Fibroblast of mammary gland (primary cell): ENCODE measurements around the gene SPART.

Source experiments
- DNase-seq: peaks from one replicate; pipeline ENCODE4 v3.0.0-alpha.2; 2010; ENCODE audit warnings: low read depth
- H3K4me3 ChIP-seq: 2 replicates; pipeline ENCODE4 v1.5.1; 2011; ENCODE audit warnings: low read depth, mild to moderate bottlenecking, low read length, moderate library complexity; ENCODE audit not compliant: control insufficient read depth
- CTCF ChIP-seq: conservative IDR thresholded peaks from 2 replicates; pipeline ENCODE4 v1.5.1; 2011; ENCODE audit warnings: low read depth, low read length, inconsistent platforms; ENCODE audit not compliant: control insufficient read depth, insufficient read depth

The SPART gene

GRCh38 chr13:36356058-36356457 is 9.9 kb upstream of the SPART start:
- TF ChIP-seq CTCF: no peak
- DNase-seq: no peak
- no peak overlapping the region for H3K4me3 ChIP-seq

GRCh38 chr13:36355632-36356031 is 9.4 kb upstream of the SPART start:
- no peak for TF ChIP-seq CTCF
- DNase-seq: no peak
- H3K4me3 ChIP-seq: no peak overlapping the region

- no peak for TF ChIP-seq CTCF
- no peak for DNase-seq
- H3K4me3 ChIP-seq: no peak overlapping the region
Measured at GRCh38 chr13:36354842-36355623, 8.8 kb upstream of the SPART start.

DNA sequence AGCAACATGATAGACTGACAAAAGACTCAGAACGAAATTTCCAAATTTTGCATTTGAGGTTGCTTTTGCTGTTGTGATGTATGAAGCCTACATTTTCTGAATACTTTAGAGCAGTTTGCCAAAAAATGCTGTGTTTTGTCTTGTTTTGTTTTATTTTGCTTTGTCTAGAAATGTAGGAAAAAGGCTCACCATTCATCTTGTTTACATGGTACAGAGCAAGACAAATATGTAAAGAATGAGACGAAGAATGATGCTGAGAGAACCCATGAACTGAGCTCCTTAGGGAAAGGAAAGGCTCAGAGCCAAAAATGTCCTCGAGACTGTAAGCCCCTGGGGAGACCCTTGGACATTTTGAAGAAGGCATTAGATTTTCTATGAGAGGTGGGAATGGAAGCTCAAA is 6.8 kb upstream of the SPART start:
- H3K4me3 ChIP-seq: no peak overlapping the region
- TF ChIP-seq CTCF: no peak
- DNase-seq: no peak

DNA sequence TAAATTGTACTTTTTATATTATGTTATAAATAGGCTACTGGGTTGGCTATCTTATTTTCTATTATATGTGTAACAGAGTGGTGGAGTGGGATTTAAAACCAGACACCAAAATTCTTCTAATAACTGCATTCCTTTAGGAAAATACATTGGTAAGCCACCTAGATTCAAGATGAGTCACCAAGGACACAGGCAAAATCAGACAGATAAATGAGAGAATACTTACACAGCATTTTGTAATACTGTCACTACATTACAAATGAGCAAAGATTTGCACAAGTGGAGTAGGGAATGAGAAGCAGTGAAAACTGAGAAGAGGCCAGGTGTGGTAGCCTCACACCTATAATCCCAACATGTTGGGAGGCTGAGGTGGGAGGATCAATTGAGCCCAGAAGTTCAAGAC is 6.2 kb upstream of the SPART start:
- peak; percentile 39 for DNase-seq
- H3K4me3 ChIP-seq: no peak overlapping the region
- TF ChIP-seq CTCF: no peak

DNA sequence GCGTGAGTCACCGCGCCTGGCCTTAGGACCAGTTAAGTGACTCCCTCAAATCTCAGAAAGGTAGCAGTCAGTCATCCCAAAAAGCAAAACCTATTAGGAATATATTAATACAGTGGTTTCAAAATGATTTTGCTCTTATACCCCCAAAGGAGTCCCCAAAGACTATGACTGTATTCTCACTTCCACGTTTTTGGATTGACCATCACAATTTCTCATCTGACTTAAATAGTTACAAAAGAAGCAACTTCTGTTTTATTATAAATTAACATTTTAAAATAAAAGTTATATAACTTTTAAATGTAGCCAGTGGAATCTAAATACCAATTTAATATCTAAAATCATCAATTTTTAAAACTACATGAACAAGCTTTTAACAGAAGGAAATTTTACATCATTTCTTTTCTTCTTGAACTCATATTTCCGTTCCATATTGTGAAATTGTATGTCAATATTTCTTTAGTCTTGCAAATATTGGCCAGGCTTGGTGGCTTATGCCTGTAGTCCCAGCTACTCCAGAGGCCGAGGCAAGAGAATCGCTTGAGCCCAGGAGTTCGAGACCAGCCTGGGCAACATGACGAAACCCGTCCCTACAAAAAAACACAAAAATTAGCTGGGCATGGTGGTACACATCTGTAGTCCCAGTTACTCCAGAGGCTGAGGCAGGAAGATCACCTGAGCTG is 1.5 kb upstream of the SPART start:
- DNase-seq: no peak

More for the DNA sequence above, 1.5 kb upstream of the SPART start:
- no peak overlapping the region for H3K4me3 ChIP-seq
- TF ChIP-seq CTCF: no peak
